CD14-positive monocyte (primary cell): ENCODE measurements around the gene SYCP2L. TPM values are rescaled to one million over a fixed set of nuclear protein-coding genes. Genes with fewer than 3 reads are reported as not detected.
"Not testable (repeated sequence)": the region's sequence is repeated elsewhere in the genome, so short reads cannot be mapped to it uniquely, and the experiment has no call there.

Source experiments
- DNase-seq, 3 donors: peaks; one replicate each; pipeline ENCODE4 v3.0.0-alpha.2; 2011 to 2022
- H2AFZ ChIP-seq: 2 replicates; pipeline ENCODE4 v1.6.0; 2012; ENCODE audit warnings: mild to moderate bottlenecking, low read depth, low read length, inconsistent platforms; ENCODE audit not compliant: insufficient read depth, poor library complexity, severe bottlenecking
- H3K27ac ChIP-seq, 2 donors: 1 replicate in 1 of 2; 2 replicates in 1 of 2; pipeline ENCODE4 v1.5.1; 2012 to 2013; ENCODE audit warnings: low read length in 2 of 2, control low read depth in 1 of 2, inconsistent platforms in 1 of 2, low read depth in 1 of 2, mild to moderate bottlenecking in 1 of 2
- H3K27me3 ChIP-seq, 2 donors: one replicate each; pipeline versions ENCODE4 v1.6.0 to v1.6.1; 2011 to 2013; ENCODE audit warnings: low read length in 2 of 2; ENCODE audit not compliant: control insufficient read depth in 2 of 2, insufficient read depth in 2 of 2
- H3K36me3 ChIP-seq, 2 donors: replicated peaks in 1 of 2; 1 replicate in 1 of 2; 2 replicates in 1 of 2; pipeline versions ENCODE4 v1.5.1 to v1.6.1; 2012 to 2013; ENCODE audit warnings: low read length in 2 of 2, control low read depth in 1 of 2, inconsistent platforms in 1 of 2, mild to moderate bottlenecking in 1 of 2; ENCODE audit not compliant: insufficient read depth in 2 of 2, control insufficient read depth in 1 of 2
- H3K4me1 ChIP-seq, 2 donors: 1 replicate in 1 of 2; 2 replicates in 1 of 2; pipeline versions ENCODE4 v1.5.1 to v1.6.1; 2012 to 2013; ENCODE audit warnings: low read length in 2 of 2, control low read depth in 1 of 2, inconsistent platforms in 1 of 2, mild to moderate bottlenecking in 1 of 2, moderate library complexity in 1 of 2; ENCODE audit not compliant: insufficient read depth in 2 of 2, control insufficient read depth in 1 of 2
- H3K4me2 ChIP-seq: replicated peaks from 2 replicates; pipeline ENCODE3; 2012; ENCODE audit warnings: low read length, moderate library complexity, mild to moderate bottlenecking; ENCODE audit not compliant: poor library complexity, severe bottlenecking; ENCODE audit errors: extremely low read depth
- H3K4me3 ChIP-seq, 3 experiments: fragments of 200-600 bp in 1 of 3; sonication (generic) in 1 of 3; replicated peaks in 1 of 3; 1 replicate in 2 of 3; 2 replicates in 1 of 3; pipeline ENCODE4 v1.5.1; 2011 to 2013; ENCODE audit warnings: low read length in 3 of 3, mild to moderate bottlenecking in 3 of 3, control low read depth in 2 of 3, low read depth in 2 of 3, inconsistent platforms in 1 of 3, moderate library complexity in 1 of 3
- H3K79me2 ChIP-seq: 2 replicates; pipeline ENCODE4 v1.6.0; 2012; ENCODE audit warnings: mild to moderate bottlenecking, control low read depth, inconsistent platforms, low read length, moderate library complexity; ENCODE audit not compliant: insufficient read depth
- H3K9ac ChIP-seq: 2 replicates; pipeline ENCODE4 v1.6.0; 2017; ENCODE audit warnings: low read length, mild to moderate bottlenecking; ENCODE audit not compliant: insufficient read depth, poor library complexity, severe bottlenecking
- H3K9me3 ChIP-seq, 2 donors: replicated peaks in 1 of 2; 1 replicate in 1 of 2; 2 replicates in 1 of 2; pipeline versions ENCODE4 v1.5.1 to v1.6.1; 2012 to 2013; ENCODE audit warnings: low read length in 2 of 2, control low read depth in 1 of 2; ENCODE audit not compliant: control insufficient read depth in 1 of 2, insufficient read depth in 1 of 2
- H4K20me1 ChIP-seq: 2 replicates; pipeline ENCODE4 v1.6.0; 2012; ENCODE audit warnings: mild to moderate bottlenecking, low read length, control low read depth, moderate library complexity; ENCODE audit not compliant: insufficient read depth
- H3K27ac Mint-ChIP-seq, 7 donors: one replicate each; pipeline ENCODE4 v1.8.0; 2020; ENCODE audit warnings: mild to moderate bottlenecking in 7 of 7, mixed read lengths in 7 of 7, moderate library complexity in 6 of 7, inconsistent platforms in 2 of 7
- H3K27me3 Mint-ChIP-seq, 3 donors: one replicate each; pipeline ENCODE4 v1.8.0; 2021 to 2022; ENCODE audit warnings: low read depth in 3 of 3, mild to moderate bottlenecking in 3 of 3, mixed read lengths in 3 of 3, moderate library complexity in 3 of 3, inconsistent platforms in 1 of 3
- H3K36me3 Mint-ChIP-seq, 2 donors: one replicate each; pipeline ENCODE4 v1.8.0; 2020; ENCODE audit warnings: mixed read lengths in 2 of 2, inconsistent platforms in 1 of 2, mild to moderate bottlenecking in 1 of 2
- H3K4me1 Mint-ChIP-seq: one replicate; pipeline ENCODE4 v1.8.0; 2020; ENCODE audit warnings: mild to moderate bottlenecking, mixed read lengths
- H3K4me3 Mint-ChIP-seq, 2 donors: one replicate each; pipeline ENCODE4 v1.8.0; 2020; ENCODE audit warnings: mild to moderate bottlenecking in 2 of 2, mixed read lengths in 2 of 2, moderate library complexity in 1 of 2
- H3K9me3 Mint-ChIP-seq, 7 donors: one replicate each; pipeline ENCODE4 v1.8.0; 2020 to 2022; ENCODE audit warnings: mixed read lengths in 7 of 7, mild to moderate bottlenecking in 6 of 7, moderate library complexity in 6 of 7, inconsistent platforms in 2 of 7
- CTCF ChIP-seq: fragments of 200-600 bp; IDR thresholded peaks from one replicate; pipeline ENCODE4 v1.8.0; 2022; ENCODE audit warnings: antibody characterized with exemption, mild to moderate bottlenecking
- WGBS: methylation state at CpG from one replicate; pipeline ENCODE4 v1.1.5; 2013; ENCODE audit warnings: missing lambda C conversion rate; ENCODE audit not compliant: insufficient coverage; 5-methylcytosine and 5-hydroxymethylcytosine counted together
- intact Hi-C, 2 donors: fragments of 100-400 bp; cut with micrococcal nuclease; formaldehyde crosslinking; loops; one replicate each; pipeline versions ENCODE4 v1.15.0 to v1.15.1; 2023
- polyA plus RNA-seq, 3 donors: library from polyadenylated mRNA; depleted of rRNA in 1 of 3; unstranded in 2 of 3; stranded (reverse) in 1 of 3; fragments of 300-500 nt in 2 of 3; fragments of >200 nt in 1 of 3; fragmentation: Illumina TruSeq in 2 of 3; gene quantifications; 1 replicate in 2 of 3; 2 replicates in 1 of 3; pipeline ENCODE4 v1.2.3, GENCODE V29; 2012 to 2021

SYCP2L gene
- polyA plus RNA-seq, 3 donors: 0.08 TPM; not detected in 2

- Histone ChIP-seq H4K20me1 (no peaks in the 10 kb centered on the region), H2AFZ (no peak overlapping the region), H3K4me1 (no peaks in the 10 kb centered on the region), H3K4me3 (no peak overlapping the region), H3K27ac (no peak overlapping the region), H3K79me2 (no peaks in the 10 kb centered on the region), H3K27me3 (no peaks in the 10 kb centered on the region), H3K9me3 (peaks cover 11 to 24% of the 10 kb centered on the region in 2 donors), H3K4me2 (no peak overlapping the region), H3K36me3 (no peaks in the 10 kb centered on the region), H3K9ac (no peak overlapping the region)
- Mint-ChIP-seq H3K4me1 (peaks cover 2% of the 10 kb centered on the region), H3K36me3 (no peaks in the 10 kb centered on the region), H3K9me3 (peaks cover 13 to 36% (median 26%) of the 10 kb centered on the region in 7 donors), H3K4me3 (no peak overlapping the region), H3K27me3 (peaks cover 4 to 16% (median 9%) of the 10 kb centered on the region in 3 donors), H3K27ac (peak overlapping the region in 1 of 7 donors; percentile 57)
- intact Hi-C loops: no loop called here
- no peak for TF ChIP-seq CTCF
- 99% methylated on average over 6 of the region's 11 CpGs for WGBS
- DNase-seq: no peak
Observed at GRCh38 chr6:10852361-10852960, 34.4 kb upstream of the SYCP2L start.

- H3K4me3 ChIP-seq, H3K27me3 ChIP-seq, H4K20me1 ChIP-seq, H3K36me3 ChIP-seq, H2AFZ ChIP-seq, H3K4me3 Mint-ChIP-seq, H3K27ac ChIP-seq, H3K4me2 ChIP-seq, H3K4me1 Mint-ChIP-seq, H3K36me3 Mint-ChIP-seq, intact Hi-C loops, H3K4me1 ChIP-seq, H3K79me2 ChIP-seq, H3K9ac ChIP-seq: not testable (repeated sequence)
- peaks cover 11 to 24% of the 10 kb centered on the region in 2 donors for H3K9me3 ChIP-seq
- Mint-ChIP-seq H3K27me3 (peaks cover 3 to 16% (median 5%) of the 10 kb centered on the region in 3 donors), H3K27ac (peak overlapping the region in 1 of 7 donors; percentile 4), H3K9me3 (peaks cover 13 to 36% (median 26%) of the 10 kb centered on the region in 7 donors)
- peak in 2 of 3 donors; percentile 10 to 15 for DNase-seq
- 61% methylated on average over 6 of the region's 6 CpGs for WGBS
Observed at GRCh38 chr6:10853849-10854300, 33.0 kb upstream of the SYCP2L start.
